H9 (cell line): Measurements from ENCODE around the gene DLG1. TPM values are rescaled to one million over a fixed set of nuclear protein-coding genes. Genes with fewer than 3 reads are reported as not detected.

Experiments
- DNase-seq: peaks from one replicate; pipeline ENCODE4 v3.0.0-alpha.2; 2017
- H2AFZ ChIP-seq: one replicate; pipeline ENCODE4 v1.6.1; 2013; ENCODE audit warnings: mild to moderate bottlenecking, low read length, control low read depth, moderate library complexity
- H2AK5ac ChIP-seq: 2 replicates; pipeline ENCODE4 v1.6.1; 2013; ENCODE audit warnings: low read length, control low read depth, mixed read lengths; ENCODE audit not compliant: insufficient read length
- H2BK120ac ChIP-seq: one replicate; pipeline ENCODE4 v1.6.1; 2013; ENCODE audit warnings: low read depth, mild to moderate bottlenecking, low read length, control low read depth, inconsistent platforms; ENCODE audit not compliant: poor library complexity, severe bottlenecking
- H2BK12ac ChIP-seq: 2 replicates; pipeline ENCODE4 v1.6.1; 2013; ENCODE audit warnings: low read length, control low read depth, mixed read lengths, low read depth; ENCODE audit not compliant: insufficient read length
- H2BK15ac ChIP-seq: 2 replicates; pipeline ENCODE4 v1.6.1; 2013; ENCODE audit warnings: low read depth, low read length, control low read depth
- H2BK20ac ChIP-seq: one replicate; pipeline ENCODE4 v1.6.1; 2013; ENCODE audit warnings: low read depth, mild to moderate bottlenecking, low read length, control low read depth, inconsistent platforms; ENCODE audit not compliant: poor library complexity, severe bottlenecking
- H2BK5ac ChIP-seq: 2 replicates; pipeline ENCODE4 v1.6.1; 2013; ENCODE audit warnings: low read length, control low read depth, mixed read lengths; ENCODE audit not compliant: insufficient read length
- H3K14ac ChIP-seq: 2 replicates; pipeline ENCODE4 v1.6.1; 2013; ENCODE audit warnings: low read length, control low read depth; ENCODE audit not compliant: insufficient read depth
- H3K18ac ChIP-seq: 2 replicates; pipeline ENCODE4 v1.6.1; 2013; ENCODE audit warnings: low read depth, mild to moderate bottlenecking, mixed read lengths, low read length, control low read depth; ENCODE audit not compliant: insufficient read length
- H3K23ac ChIP-seq: 2 replicates; pipeline ENCODE4 v1.6.1; 2013; ENCODE audit warnings: low read length, control low read depth, mixed read lengths, low read depth; ENCODE audit not compliant: insufficient read length
- H3K23me2 ChIP-seq: 2 replicates; pipeline ENCODE4 v1.6.1; 2013; ENCODE audit warnings: low read depth, mild to moderate bottlenecking, mixed read lengths, low read length, control low read depth; ENCODE audit not compliant: insufficient read length, poor library complexity, severe bottlenecking
- H3K27ac ChIP-seq: 2 replicates; pipeline ENCODE4 v1.5.1; 2013; ENCODE audit warnings: low read length, control low read depth, mixed read lengths, low read depth; ENCODE audit not compliant: insufficient read length
- H3K27me3 ChIP-seq: 2 replicates; pipeline ENCODE4 v1.6.1; 2013; ENCODE audit warnings: low read length, control low read depth, inconsistent platforms; ENCODE audit not compliant: insufficient read depth
- H3K4ac ChIP-seq: 2 replicates; pipeline ENCODE4 v1.6.1; 2013; ENCODE audit warnings: low read depth, mild to moderate bottlenecking, control low read depth, inconsistent platforms, low read length, moderate library complexity
- H3K4me1 ChIP-seq: 2 replicates; pipeline ENCODE4 v1.6.1; 2013; ENCODE audit warnings: low read length, control low read depth, inconsistent platforms; ENCODE audit not compliant: insufficient read depth
- H3K4me2 ChIP-seq: 2 replicates; pipeline ENCODE4 v1.6.1; 2013; ENCODE audit warnings: low read length, control low read depth, mixed read lengths; ENCODE audit not compliant: insufficient read length, insufficient read depth
- H3K56ac ChIP-seq: 2 replicates; pipeline ENCODE4 v1.6.1; 2013; ENCODE audit warnings: low read depth, mild to moderate bottlenecking, mixed read lengths, low read length, control low read depth; ENCODE audit not compliant: insufficient read length
- H3K79me1 ChIP-seq: 2 replicates; pipeline ENCODE4 v1.6.1; 2013; ENCODE audit warnings: low read depth, mild to moderate bottlenecking, moderate library complexity, low read length, control low read depth, inconsistent platforms; ENCODE audit not compliant: insufficient read depth, poor library complexity, severe bottlenecking
- H3K79me2 ChIP-seq: 2 replicates; pipeline ENCODE4 v1.6.1; 2013; ENCODE audit warnings: low read length, control low read depth, inconsistent platforms; ENCODE audit not compliant: insufficient read depth
- H3K9ac ChIP-seq: 2 replicates; pipeline ENCODE4 v1.6.1; 2013; ENCODE audit warnings: low read length, control low read depth, mixed read lengths; ENCODE audit not compliant: insufficient read length; ENCODE audit errors: extremely low read depth
- H3K9me3 ChIP-seq: one replicate; pipeline ENCODE4 v1.6.1; 2013; ENCODE audit warnings: low read depth, low read length, inconsistent platforms; ENCODE audit not compliant: control insufficient read depth
- H3T11ph ChIP-seq: one replicate; pipeline ENCODE4 v1.6.1; 2013; ENCODE audit warnings: mild to moderate bottlenecking, low read length, control low read depth, inconsistent platforms
- H4K20me1 ChIP-seq: one replicate; pipeline ENCODE4 v1.6.1; 2013; ENCODE audit not compliant: control insufficient read depth, insufficient read length, insufficient read depth
- H4K5ac ChIP-seq: 2 replicates; pipeline ENCODE4 v1.6.1; 2013; ENCODE audit warnings: low read depth, mild to moderate bottlenecking, mixed read lengths, low read length, control low read depth; ENCODE audit not compliant: insufficient read length
- H4K8ac ChIP-seq: replicated peaks from 2 replicates; pipeline ENCODE4 v1.6.1; 2013; ENCODE audit warnings: low read length, control low read depth, mixed read lengths, low read depth; ENCODE audit not compliant: insufficient read length
- H4K91ac ChIP-seq: 2 replicates; pipeline ENCODE4 v1.6.1; 2013; ENCODE audit warnings: low read depth, mild to moderate bottlenecking, moderate library complexity, mixed read lengths, low read length, control low read depth; ENCODE audit not compliant: insufficient read length
- H3K27ac Mint-ChIP-seq, 3 experiments: 2 replicates in 2 of 3; 3 replicates in 1 of 3; pipeline ENCODE4 v1.8.0; 2020 to 2021; ENCODE audit warnings: mixed read lengths in 3 of 3, mild to moderate bottlenecking in 1 of 3, moderate library complexity in 1 of 3
- H3K27me3 Mint-ChIP-seq: 2 replicates; pipeline ENCODE4 v1.8.0; 2021; ENCODE audit warnings: low read depth, mild to moderate bottlenecking, moderate library complexity, mixed read lengths
- H3K36me3 Mint-ChIP-seq, 3 experiments: 2 replicates in 2 of 3; 3 replicates in 1 of 3; pipeline ENCODE4 v1.8.0; 2020 to 2021; ENCODE audit warnings: low read depth in 3 of 3, mixed read lengths in 3 of 3; ENCODE audit not compliant: insufficient read depth in 1 of 3
- H3K4me1 Mint-ChIP-seq, 2 experiments: 2 replicates each; pipeline ENCODE4 v1.8.0; 2020; ENCODE audit warnings: mixed read lengths in 2 of 2
- H3K4me3 Mint-ChIP-seq, 2 experiments: 2 replicates in 1 of 2; 3 replicates in 1 of 2; pipeline ENCODE4 v1.8.0; 2020 to 2021; ENCODE audit warnings: mild to moderate bottlenecking in 2 of 2, mixed read lengths in 2 of 2, moderate library complexity in 1 of 2
- H3K9me3 Mint-ChIP-seq, 2 experiments: 2 replicates in 1 of 2; 3 replicates in 1 of 2; pipeline ENCODE4 v1.8.0; 2020; ENCODE audit warnings: mild to moderate bottlenecking in 2 of 2, mixed read lengths in 2 of 2, moderate library complexity in 1 of 2
- WGBS: extraction: QIAGEN DNeasy Blood & Tissue Kit; methylation state at CpG from one replicate; pipeline ENCODE4 v1.1.7; 2013; ENCODE audit warnings: missing lambda C conversion rate, low lambda C conversion rate, mixed read lengths; ENCODE audit not compliant: insufficient read length; ENCODE audit errors: extremely low coverage; 5-methylcytosine and 5-hydroxymethylcytosine counted together
- total RNA-seq: library from RNA; stranded (reverse); gene quantifications from 2 replicates; pipeline ENCODE4 v1.2.1, GENCODE V29; 2021
- TF ChIP-seq, protein P1 (sequence below): fragments of 200-600 bp; sonication (generic); conservative IDR thresholded peaks from 3 replicates; pipeline ENCODE4 v1.8.0; 2021; ENCODE audit warnings: antibody characterized with exemption, mild to moderate bottlenecking

DLG1 gene
- total RNA-seq, 1 experiment from 2014 or later, result 84.1 TPM

DNA sequence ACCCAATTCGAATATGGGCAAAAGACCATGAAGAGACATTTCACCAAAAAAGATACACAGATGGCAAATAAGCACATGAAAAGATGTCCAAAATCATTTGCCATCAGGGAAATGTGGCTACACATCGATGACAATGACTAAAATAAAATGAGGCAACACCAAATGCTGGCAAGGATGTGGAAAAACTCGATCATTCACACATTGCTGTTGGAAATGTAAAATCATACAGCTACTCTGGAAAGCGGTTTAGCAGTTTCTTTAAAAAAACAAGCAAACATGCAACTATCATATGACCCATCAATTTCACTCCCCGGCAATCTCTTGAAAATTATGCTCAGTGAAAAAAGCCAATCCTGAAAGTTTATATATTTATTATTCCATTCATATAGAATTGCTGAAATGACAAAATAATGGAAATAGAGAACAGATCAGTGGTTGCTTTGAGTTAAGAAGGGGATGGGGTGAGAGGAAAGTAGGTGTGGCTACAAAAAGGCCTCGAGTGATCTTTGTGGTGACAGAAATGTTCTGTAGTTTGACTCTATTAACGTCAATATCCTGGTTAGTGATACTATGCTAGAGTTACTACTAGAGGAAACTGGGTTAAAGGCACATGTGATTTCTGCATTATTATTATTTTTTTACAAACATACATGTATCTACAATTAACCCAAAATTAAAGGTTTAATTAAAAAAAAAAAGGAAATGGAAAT lies 45.0 kb downstream of the DLG1 start:
- no peak overlapping the region for H3K4me3 Mint-ChIP-seq
- H2BK15ac ChIP-seq, result no peak overlapping the region
- H3K9me3 Mint-ChIP-seq, result peaks cover 23 to 32% of the 10 kb centered on the region in 2 experiments

More for the DNA sequence above, 45.0 kb downstream of the DLG1 start:
- Histone ChIP-seq H4K20me1 (no peaks in the 10 kb centered on the region), H3T11ph (no peak overlapping the region), H3K18ac (no peak overlapping the region), H2BK120ac (no peak overlapping the region), H2BK20ac (no peak overlapping the region), H4K8ac (no peak overlapping the region), H3K4me1 (no peaks in the 10 kb centered on the region), H3K4ac (no peak overlapping the region), H2BK5ac (no peak overlapping the region), H3K27ac (no peak overlapping the region), H3K14ac (no peak overlapping the region), H2AK5ac (no peak overlapping the region), H2BK12ac (no peak overlapping the region), H3K23ac (no peak overlapping the region), H4K91ac (no peak overlapping the region), H3K79me2 (peaks cover 4% of the 10 kb centered on the region; the same call in 1 of the 2 replicates), H3K9ac (no peak overlapping the region), H4K5ac (no peak overlapping the region), H3K23me2 (no peaks in the 10 kb centered on the region), H3K9me3 (no peaks in the 10 kb centered on the region), H3K4me2 (no peak overlapping the region), H3K27me3 (no peaks in the 10 kb centered on the region), H3K56ac (no peak overlapping the region), H3K79me1 (peaks cover 6% of the 10 kb centered on the region), H2AFZ (no peak overlapping the region)
- DNase-seq, result no peak
- Mint-ChIP-seq H3K36me3 (peaks cover 32 to 49% (median 42%) of the 10 kb centered on the region in 3 experiments), H3K27ac (no peak overlapping the region), H3K4me1 (peaks cover 8% of the 10 kb centered on the region in 2 experiments), H3K27me3 (no peaks in the 10 kb centered on the region)
- TF ChIP-seq, protein P1, sequence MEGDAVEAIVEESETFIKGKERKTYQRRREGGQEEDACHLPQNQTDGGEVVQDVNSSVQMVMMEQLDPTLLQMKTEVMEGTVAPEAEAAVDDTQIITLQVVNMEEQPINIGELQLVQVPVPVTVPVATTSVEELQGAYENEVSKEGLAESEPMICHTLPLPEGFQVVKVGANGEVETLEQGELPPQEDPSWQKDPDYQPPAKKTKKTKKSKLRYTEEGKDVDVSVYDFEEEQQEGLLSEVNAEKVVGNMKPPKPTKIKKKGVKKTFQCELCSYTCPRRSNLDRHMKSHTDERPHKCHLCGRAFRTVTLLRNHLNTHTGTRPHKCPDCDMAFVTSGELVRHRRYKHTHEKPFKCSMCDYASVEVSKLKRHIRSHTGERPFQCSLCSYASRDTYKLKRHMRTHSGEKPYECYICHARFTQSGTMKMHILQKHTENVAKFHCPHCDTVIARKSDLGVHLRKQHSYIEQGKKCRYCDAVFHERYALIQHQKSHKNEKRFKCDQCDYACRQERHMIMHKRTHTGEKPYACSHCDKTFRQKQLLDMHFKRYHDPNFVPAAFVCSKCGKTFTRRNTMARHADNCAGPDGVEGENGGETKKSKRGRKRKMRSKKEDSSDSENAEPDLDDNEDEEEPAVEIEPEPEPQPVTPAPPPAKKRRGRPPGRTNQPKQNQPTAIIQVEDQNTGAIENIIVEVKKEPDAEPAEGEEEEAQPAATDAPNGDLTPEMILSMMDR, result no peak
- no CpG with 5 or more reads among the region's 7 CpGs for WGBS
